ENCODE data around the gene DENND1A.

DNA sequence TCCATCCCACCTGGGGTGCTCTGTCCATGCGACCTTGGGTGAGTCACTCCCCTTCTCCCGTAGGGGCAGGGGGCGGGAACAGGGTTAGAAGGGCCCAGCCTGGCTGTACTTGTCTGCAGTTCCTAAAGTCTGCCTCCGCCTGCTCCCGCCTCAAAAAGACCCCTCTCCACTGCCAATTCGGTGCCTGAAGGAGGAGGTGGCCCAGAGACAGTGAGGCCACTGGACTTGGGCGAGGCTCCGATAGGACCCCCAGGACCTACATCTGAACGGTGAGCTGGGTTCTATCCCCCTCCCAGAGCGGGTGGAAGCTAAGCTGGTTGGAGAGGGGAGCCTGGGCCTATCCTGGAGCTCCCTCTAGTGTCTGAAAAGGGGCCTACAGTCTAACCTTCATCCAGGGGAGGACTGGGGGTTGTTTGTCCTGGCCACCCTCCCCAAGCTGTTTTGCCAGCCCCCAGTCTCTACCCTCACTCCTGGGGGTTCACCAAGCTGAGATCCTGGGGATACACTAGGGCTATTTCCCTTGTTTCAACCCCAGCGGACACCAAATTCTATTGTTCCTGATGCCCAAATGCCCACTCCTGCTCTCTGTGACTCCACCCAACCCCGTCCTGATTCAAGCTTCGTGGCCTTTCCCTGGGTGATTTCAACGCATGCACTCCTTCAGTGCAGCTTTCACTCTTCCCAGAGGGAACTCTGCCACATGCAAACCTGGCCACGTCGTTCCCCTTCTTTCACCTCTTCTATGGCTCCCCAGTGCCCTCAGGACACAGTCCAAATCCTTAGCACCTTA, 580.0 kb downstream of the DENND1A start:
- TF ChIP-seq, protein P1, sequence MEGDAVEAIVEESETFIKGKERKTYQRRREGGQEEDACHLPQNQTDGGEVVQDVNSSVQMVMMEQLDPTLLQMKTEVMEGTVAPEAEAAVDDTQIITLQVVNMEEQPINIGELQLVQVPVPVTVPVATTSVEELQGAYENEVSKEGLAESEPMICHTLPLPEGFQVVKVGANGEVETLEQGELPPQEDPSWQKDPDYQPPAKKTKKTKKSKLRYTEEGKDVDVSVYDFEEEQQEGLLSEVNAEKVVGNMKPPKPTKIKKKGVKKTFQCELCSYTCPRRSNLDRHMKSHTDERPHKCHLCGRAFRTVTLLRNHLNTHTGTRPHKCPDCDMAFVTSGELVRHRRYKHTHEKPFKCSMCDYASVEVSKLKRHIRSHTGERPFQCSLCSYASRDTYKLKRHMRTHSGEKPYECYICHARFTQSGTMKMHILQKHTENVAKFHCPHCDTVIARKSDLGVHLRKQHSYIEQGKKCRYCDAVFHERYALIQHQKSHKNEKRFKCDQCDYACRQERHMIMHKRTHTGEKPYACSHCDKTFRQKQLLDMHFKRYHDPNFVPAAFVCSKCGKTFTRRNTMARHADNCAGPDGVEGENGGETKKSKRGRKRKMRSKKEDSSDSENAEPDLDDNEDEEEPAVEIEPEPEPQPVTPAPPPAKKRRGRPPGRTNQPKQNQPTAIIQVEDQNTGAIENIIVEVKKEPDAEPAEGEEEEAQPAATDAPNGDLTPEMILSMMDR (IDR thresholded peaks at IDR 0.05), result peak; percentile 73 to 95
- TF ChIP-seq POLR2A (IDR thresholded peaks at IDR 0.05) (no peak), POLR2AphosphoS5 (IDR thresholded peaks at IDR 0.05) (no peak), EP300 (IDR thresholded peaks at IDR 0.05) (no peak)
